Adrenal gland (tissue), 5 donors: ENCODE results near the gene ISLR.

Experiments used
- CTCF ChIP-seq, 6 experiments: fragments of 450-650 bp in 4 of 6; fragments of 200-600 bp in 2 of 6; sonication (generic) in 1 of 6; IDR thresholded peaks; 1 replicate in 5 of 6; 2 replicates in 1 of 6; pipeline versions ENCODE4 v1.5.1 to v1.8.0; 2016 to 2021; ENCODE audit warnings: antibody characterized with exemption in 6 of 6, mild to moderate bottlenecking in 2 of 6, moderate library complexity in 1 of 6
- POLR2A ChIP-seq, 2 donors: fragments of 450-650 bp; IDR thresholded peaks; one replicate each; pipeline ENCODE4 v1.6.1; 2017; ENCODE audit warnings: antibody characterized with exemption in 2 of 2, mild to moderate bottlenecking in 2 of 2, moderate library complexity in 1 of 2
- donor health status: DM: no; HTN: no; CAD: no.

GRCh38 chr15:74131628-74132413 is 41.7 kb upstream of the ISLR start:
- TF ChIP-seq CTCF (IDR thresholded peaks at IDR 0.05): no peak
- TF ChIP-seq POLR2A (IDR thresholded peaks at IDR 0.05): no peak
